HG02885 (cell line): ENCODE data around the gene ZNF655.
"Not testable (repeated sequence)": the region's sequence is repeated elsewhere in the genome, so short reads cannot be mapped to it uniquely, and the experiment has no call there.

Experiments used
- ATAC-seq: cut with Tn5 transposase; IDR thresholded peaks from one replicate; pipeline ENCODE4 v1.9.1; 2021; ENCODE audit warnings: mild to moderate bottlenecking; ENCODE audit not compliant: unreplicated experiment, poor library complexity

The ZNF655 gene

GRCh38 chr7:99559175-99559915 is 903 bp downstream of the ZNF655 start:
- ATAC-seq: no peak

DNA sequence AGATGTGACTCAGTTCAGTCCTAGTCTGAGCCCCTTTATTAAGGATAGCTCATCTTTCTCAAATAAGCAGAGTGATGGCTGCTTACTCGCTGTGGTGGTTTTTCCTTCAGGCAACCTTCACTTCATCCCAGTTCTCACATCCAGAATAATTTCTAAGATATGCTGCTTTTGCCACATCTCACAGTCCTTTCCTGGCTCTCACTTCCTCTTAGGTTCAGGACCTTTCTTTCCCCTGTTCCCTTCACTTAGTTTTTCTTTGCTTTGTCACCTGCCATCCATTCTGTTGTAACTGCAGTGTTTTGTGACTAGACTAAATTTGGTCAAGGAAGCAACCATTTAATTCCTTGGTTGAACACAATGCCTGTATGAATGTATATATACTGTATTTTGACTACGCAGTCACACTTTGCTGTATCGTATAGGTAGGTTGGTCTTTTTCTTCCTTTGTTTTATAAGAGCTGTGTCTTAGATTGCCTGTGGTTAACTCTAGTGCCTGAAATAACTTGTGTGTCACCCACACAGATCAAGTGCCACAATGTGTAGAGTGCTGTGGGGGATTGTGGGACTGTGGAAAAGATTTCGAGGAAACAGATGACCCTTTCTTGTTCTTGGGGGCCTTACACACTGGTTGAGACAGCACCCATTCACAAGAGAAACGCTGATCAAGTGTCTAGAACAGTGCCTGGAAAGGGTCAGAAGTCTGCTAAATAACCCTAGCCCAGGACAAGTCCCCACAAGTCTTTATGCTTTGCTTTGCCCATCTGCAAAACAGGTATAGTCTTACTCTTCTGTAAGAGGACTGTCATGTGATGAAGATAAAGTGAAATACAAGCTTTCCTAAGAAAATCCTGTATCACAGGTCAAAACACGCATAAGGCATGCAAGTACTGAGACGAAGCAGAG is 2.6 kb downstream of the ZNF655 start:
- no peak for ATAC-seq

DNA sequence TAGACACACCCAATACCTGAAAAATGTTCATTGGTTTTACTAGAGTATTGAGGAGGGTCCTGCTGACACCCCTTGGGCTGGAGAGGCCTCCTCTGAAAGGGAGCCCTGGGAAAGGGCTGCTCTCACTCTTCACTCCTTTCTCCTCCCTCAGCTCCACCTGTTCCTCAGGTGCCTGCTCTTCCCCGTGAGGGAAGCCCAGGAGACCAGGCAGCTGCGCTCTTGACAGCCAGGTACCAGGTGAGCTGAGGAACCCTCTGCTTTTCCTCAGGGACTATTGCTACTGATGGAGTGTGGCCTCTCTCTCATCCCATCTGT is 3.3 kb downstream of the ZNF655 start:
- ATAC-seq: no peak

DNA sequence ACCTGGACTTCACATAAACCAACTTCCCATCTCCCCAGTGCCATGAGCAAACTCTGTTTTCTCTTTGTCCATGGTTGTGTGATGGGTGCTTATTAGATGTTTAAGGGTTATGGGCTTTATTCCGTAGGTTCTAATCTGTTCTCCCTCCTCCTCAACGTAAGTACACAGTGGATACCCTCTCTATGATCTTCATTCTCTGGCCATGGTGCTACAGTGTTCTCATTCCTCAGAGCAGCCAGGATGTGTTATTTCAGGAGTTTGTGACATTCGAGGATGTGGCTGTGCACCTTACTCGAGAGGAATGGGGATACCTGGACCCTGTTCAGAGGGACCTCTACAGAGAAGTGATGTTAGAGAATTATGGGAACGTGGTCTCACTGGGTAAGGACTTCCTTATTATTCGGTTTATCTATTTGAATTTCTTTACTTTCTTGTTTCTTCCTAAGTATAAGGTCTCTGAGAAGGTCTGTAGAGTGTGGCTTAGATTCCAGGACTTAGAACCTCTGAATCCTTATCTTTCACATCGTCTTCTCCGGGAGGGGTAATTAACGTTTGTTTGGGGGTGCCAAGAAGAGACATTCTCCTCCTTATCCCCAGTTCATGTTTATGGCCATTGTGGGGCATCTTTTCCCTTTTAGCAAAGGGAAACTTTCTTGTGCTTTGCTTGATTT is 3.8 kb downstream of the ZNF655 start:
- ATAC-seq: no peak

DNA sequence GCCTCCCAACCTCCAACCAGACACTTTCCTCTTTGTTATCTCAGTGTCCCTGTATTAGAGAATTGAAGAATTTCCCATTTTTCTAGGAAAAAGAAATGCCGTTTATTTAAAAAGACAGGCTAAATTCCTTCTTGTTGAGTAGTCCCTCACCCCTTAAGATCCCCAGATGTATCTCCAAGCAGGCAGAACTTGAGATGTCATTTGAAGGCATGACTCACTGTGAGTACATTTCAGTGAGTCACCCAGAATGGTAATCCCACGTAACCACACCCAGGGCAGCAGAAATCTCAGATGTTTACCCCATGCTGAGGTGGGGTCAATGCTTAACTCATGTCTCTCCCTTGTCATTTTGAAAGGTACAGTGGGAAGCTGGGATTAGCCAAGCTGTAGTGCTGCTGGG is 4.4 kb downstream of the ZNF655 start:
- ATAC-seq: no peak

DNA sequence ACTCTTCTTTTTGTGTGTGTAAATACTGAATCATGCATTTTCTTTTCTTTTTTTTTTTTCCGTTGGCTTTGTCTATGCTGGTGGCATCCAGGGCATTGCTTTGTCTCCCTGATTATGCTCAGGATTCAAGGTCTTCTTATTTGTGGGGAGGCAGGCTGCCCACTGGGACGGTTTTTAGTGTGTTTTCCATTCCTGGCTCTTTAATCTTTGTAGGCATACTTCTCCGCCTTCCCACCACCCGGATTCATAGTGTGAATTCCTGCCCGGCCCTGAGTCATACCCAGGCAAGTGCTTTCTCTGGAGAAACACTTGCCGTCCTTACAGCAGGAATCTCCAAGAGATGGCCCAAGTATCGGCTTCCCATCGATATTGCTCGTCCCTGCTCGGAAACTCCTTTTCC is 5.2 kb downstream of the ZNF655 start:
- ATAC-seq: no peak

DNA sequence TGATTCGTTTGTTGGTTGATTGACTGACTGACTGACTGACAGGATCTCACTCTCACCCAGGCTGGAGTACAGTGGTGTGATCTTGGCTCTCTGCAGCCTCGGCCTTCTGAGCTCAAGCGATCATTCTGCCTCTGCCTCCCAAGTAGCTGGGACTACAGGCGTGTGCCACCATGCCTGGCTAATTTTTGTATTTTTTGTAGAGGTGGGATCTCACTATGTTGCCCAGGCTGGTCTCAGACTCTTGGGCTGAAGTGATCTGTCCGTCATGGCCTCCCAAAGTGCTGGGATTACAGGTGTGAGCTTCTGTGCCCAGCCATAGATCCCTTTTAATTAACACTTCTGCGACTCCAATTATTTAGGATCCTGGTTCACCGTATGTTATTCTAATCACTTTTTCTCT is 10.3 kb downstream of the ZNF655 start:
- not testable (repeated sequence) for ATAC-seq

DNA sequence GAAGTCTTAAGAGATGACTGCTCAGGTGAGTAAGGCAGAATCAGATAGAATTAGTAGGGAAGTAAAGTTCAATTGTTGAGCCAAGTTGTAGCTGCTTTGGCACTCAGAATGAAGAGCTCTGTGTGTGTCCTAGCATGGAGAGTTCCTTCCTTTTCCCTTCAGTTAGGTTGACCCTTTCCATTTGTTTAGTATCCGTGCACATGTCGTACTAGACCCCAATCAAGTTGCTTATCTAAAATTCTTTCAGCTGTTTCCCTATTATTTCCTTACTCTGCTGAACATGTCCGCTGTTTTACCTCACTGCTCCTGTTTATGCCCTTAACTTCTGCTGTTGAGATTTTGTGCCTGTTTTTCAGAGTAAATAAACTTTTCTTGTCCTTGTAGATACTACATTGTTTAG is 13.3 kb downstream of the ZNF655 start:
- no peak for ATAC-seq

GRCh38 chr7:99573257-99573656 is 14.8 kb downstream of the ZNF655 start:
- no peak for ATAC-seq

DNA sequence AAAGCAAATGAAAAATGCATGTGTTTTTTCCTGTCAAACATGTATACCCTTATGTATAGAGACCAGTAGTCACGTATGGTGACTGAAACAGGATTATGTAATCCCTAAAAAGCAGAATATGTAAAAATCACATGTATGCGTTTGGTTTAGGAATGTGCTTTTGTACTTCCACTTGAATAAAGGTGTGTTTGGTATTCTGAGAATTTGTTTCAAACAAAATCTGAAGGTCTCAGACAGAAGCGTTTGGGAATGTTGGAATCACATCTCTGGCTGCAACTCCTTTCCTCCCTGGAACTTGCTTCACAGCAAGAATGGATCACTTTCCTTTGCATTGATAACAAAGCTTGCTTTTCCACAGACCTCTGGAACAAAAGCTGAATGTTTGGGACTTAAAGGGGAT is 17.8 kb downstream of the ZNF655 start:
- no peak for ATAC-seq

DNA sequence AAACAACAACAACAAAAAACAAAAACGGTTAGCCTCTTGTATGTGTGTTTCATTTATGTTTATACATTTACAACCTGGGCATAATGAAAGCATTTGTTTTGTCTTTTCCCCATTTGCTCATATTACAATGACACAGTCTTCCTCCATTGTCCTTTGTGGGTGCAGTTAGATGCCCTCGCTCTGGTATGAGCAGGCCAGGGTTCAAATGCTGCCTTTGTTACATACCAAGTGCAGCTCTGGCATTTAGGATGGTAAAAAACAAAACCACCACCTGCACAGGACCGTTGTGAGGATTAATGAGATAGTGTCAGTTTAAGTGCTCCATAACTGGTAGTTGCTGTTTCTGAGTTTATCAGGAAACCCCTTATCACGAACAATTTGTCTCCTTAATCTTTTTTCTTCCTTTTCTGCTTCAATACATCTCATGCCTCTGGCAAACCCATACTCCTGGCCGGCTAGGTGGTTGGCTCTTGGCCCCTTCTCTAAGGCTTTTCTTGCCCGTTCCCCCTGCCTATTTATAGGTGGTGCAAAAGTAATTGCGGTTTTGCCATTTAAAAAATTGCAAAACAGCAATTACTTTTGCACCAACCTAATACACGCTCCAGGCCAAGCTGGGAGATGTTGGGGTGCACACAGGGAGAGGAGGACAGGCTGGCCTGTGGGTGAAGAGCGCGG is 21.0 kb downstream of the ZNF655 start:
- ATAC-seq: no peak

DNA sequence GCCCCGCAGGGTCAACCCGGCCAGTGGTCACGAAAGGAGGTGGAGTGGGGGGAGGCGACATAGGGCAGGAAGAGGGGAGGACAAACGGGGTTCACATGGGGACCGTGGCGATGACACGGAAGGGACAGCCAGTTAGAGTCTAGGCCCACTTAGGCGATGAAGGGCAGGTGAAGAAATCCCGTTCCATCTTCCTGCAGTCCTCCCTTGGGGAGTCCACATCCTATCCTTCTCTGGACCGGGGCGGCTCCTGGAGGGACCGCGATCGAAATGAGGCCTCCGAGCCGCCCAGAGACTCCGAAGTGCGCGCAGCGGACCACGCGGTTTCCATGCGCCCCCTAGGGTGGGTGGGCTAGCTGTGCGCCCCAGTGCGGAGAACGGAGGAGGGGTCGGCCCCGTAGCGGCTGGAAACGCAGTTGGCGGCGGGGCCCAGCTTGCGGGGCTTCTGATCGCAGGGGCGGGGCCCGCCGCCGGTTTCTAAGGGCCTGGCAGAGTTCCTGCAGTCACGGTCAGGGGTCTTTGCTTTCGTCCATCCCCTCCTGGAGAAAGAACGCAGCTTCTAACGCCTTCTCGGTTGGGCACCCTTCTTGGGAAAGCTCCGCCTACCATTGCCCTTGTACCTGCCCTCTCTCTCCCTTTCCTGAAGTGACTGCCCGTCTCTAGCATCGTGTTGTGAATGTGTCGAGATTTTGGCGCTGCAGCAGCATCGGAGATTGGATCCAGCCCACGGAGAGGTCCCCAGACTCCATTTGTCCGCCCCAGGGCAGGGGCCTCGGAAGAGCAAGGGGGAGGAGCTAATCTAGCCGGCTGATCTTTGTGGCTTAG is 21.7 kb downstream of the ZNF655 start:
- ATAC-seq: no peak

- ATAC-seq: not testable (repeated sequence)
Observed at GRCh38 chr7:99580778-99581332, 22.4 kb downstream of the ZNF655 start.

- ATAC-seq: no peak
Observed at GRCh38 chr7:99588868-99589267, 30.4 kb downstream of the ZNF655 start.

DNA sequence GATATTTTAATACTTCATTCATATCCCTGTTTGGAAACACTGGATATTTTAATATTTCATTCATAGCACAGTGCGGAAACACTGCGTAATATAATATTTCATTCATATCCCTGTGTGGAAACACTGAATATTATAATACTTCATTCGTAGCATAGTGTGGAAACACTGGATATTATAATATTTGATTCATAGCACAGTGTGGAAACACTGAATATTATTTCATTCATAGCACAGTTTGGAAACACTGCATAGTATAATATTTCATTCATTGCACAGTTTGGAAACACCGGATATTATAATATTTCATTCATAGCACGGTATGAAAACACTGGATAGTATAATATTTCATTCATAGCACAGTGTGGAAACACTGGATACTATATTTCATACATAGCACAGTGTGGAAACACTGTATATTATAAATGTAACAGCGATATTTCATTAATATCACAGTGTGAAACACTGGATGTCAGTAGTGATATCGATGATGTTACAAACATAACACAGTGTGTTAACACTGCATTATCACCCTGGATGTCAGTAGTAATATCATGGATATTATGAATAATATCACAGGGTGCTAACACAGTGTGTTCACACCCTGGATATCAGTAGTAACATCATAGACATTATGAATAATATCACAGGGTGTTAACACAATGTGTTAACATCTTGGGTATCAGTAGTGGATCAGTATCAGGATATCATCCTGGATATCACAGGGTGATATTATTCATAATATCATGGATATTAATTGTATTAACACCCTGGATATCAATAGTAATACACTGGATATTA is 36.7 kb downstream of the ZNF655 start:
- ATAC-seq: no peak

GRCh38 chr7:99596408-99596955 is 38.0 kb downstream of the ZNF655 start:
- ATAC-seq: no peak

GRCh38 chr7:99597762-99598501 is 39.5 kb downstream of the ZNF655 start, which contains the start of gene TMEM225B:
Gene TMEM225B (plus strand): TSS chr7:99598267. CDS start chr7:99604389, 6,122 bp downstream.
- no peak for ATAC-seq

- no peak for ATAC-seq
Observed at GRCh38 chr7:99599836-99600235, 41.4 kb downstream of the ZNF655 start.
